OCI-LY7 (cell line): ENCODE data around the gene IMPA2.

Experiments used
- EZH2phosphoT487 ChIP-seq: fragments of 200-600 bp; sonication (generic); IDR thresholded peaks from 2 replicates; pipeline ENCODE4 v1.6.1; 2018; ENCODE audit warnings: low read depth, borderline replicate concordance, mild to moderate bottlenecking, mixed run types, antibody characterized with exemption, low read length, moderate library complexity, mixed read lengths
- TF ChIP-seq, protein P1 (sequence below): fragments of 200-600 bp; sonication (generic); conservative IDR thresholded peaks from 2 replicates; pipeline ENCODE4 v1.5.1; 2014; ENCODE audit warnings: mild to moderate bottlenecking, antibody characterized with exemption, low read length, moderate library complexity, mixed read lengths

DNA sequence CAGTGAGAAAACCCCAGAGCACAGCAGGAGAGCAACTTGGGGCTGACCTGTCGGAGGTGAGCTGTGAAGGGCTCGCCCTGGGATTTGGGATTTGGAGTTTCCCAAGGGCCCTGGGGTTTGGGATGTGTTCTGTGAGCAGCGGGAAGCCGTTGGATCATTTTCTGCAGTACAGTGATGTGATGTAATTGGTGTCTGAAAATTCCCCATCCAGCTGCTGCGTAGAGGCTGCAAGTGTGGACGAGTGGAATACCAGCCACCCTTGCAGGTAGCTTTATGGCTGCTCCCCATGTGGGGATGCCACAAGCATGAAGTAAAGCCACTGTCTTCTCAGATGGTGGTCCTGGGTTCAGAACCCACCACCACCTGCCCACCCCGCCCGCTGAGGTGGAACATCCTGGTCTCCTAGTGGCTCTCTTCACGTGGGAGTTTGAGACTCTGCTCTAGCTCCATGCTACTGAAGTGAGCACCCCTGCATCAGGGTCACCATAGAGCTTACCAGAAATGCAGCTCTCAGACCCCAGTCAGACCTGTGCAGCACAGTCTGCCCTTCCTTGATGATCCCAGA lies 15.0 kb downstream of the IMPA2 start:
- TF ChIP-seq, protein P1, sequence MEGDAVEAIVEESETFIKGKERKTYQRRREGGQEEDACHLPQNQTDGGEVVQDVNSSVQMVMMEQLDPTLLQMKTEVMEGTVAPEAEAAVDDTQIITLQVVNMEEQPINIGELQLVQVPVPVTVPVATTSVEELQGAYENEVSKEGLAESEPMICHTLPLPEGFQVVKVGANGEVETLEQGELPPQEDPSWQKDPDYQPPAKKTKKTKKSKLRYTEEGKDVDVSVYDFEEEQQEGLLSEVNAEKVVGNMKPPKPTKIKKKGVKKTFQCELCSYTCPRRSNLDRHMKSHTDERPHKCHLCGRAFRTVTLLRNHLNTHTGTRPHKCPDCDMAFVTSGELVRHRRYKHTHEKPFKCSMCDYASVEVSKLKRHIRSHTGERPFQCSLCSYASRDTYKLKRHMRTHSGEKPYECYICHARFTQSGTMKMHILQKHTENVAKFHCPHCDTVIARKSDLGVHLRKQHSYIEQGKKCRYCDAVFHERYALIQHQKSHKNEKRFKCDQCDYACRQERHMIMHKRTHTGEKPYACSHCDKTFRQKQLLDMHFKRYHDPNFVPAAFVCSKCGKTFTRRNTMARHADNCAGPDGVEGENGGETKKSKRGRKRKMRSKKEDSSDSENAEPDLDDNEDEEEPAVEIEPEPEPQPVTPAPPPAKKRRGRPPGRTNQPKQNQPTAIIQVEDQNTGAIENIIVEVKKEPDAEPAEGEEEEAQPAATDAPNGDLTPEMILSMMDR, result no peak
- no peak for TF ChIP-seq EZH2phosphoT487
